ENCODE measurements around the gene WFDC10B.
"Not testable (repeated sequence)": the region's sequence is repeated elsewhere in the genome, so short reads cannot be mapped to it uniquely, and the experiment has no call there.

Gene WFDC10B

DNA sequence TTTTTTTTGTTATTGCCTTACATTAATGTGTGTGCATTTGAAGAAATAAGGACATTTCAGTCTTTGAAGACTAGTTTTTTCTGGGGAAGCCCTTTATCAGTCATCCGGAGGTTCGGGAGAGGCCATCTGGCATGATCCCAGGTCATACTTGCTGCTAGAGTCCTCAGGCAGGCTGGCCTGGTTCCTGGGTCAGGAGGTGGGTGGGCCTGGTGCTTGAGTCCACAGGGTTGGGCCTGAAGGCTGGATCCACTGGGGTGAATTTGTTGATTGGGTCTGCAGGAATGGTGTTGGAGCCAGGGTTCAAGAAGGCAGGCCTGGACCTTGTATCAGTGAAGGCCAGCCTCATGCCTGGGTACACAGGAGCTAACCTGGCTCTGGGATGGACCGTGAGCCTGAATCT is 57.9 kb downstream of the WFDC10B start:
- no peak for DNase-seq

DNA sequence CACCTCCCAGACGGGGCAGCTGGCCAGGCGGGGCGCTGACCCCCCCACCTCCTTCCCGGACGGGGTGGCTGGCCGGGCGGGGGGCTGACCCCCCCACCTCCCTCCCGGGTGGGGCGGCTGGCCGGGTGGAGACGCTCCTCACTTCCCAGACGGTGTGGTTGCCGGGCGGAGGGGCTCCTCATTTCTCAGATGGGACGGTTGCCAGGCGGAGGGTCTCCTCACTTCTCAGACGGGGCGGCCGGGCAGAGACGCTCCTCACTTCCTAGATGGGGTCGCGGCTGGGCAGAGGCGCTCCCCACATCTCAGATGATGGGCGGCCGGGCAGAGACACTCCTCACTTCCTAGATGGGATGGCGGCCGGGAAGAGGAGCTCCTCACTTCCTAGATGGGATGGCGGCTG is 59.0 kb downstream of the WFDC10B start:
- not testable (repeated sequence) for DNase-seq

DNA sequence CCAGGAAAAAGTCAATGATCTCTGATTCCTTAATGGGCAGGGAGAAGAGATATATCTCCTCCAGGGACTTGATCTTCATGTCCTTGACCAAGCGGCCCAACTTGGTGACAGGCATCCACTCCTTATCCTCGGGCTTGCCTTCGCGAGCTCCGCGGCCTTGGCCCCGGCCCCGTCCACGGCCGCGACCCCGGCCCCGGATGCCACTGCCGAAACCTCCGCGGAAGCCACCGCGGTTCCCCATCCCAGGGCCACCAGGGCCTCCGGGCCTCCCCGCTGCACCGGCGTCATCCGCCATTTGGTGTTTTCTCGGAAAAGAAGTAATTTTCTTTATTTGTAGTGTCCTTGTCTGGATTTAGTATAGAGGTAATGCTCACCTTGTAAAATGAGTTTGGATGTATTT is 63.7 kb downstream of the WFDC10B start:
- not testable (repeated sequence) for DNase-seq

DNA sequence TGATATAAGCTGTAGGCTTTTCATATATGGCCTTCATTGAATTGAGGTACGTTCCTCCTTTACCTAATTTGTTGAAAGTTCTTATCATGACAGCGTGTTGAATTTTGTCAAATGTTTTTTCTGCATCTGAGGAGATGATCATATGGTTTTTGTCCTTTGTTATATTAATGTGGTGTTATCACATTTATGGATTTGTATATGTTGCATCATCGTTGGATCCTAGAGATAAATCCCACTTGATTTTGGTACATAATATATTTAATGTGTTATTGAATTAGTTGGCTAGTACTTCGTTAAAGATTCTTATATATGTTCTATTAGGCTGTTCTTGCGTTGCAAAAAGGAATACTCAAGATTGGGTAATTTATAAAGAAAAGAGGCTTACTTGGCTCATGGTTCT is 65.1 kb downstream of the WFDC10B start:
- no peak for DNase-seq

DNA sequence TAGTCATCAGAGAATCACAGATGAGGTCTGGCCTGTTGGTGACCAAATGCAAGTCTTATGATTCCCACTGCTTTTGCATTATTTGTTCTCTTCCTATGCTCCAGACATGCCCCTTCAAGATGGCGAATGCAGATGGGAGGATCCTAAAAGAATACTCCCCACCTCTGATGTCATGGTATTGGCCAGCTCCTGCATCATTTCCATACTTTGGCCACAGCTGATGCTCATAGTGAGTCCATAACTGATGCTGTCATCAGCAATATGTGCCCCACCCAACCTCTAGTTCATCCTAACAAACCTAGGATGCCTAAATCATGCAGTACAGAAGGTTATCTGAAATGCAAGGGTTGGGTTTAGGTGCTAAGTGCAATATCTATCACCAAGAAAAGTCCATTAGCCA is 68.3 kb downstream of the WFDC10B start:
- DNase-seq = no peak
